Liver (tissue), 9 donors: Measurements from ENCODE around the gene MGAT5. TPM values are rescaled to one million over a fixed set of nuclear protein-coding genes. Genes with fewer than 3 reads are reported as not detected.

Experiments
- DNase-seq: peaks from one replicate; pipeline ENCODE4 v3.0.0-alpha.2; 2017; ENCODE audit warnings: low spot score
- H3K27ac ChIP-seq, 2 donors: one replicate each; pipeline ENCODE4 v1.7.0; 2013; ENCODE audit warnings: inconsistent platforms in 2 of 2, low read length in 2 of 2, control low read depth in 1 of 2, low read depth in 1 of 2, mild to moderate bottlenecking in 1 of 2
- H3K27me3 ChIP-seq, 4 donors: one replicate each; pipeline versions ENCODE4 v1.6.1 to v1.7.0; 2013; ENCODE audit warnings: low read length in 3 of 4, inconsistent platforms in 1 of 4, mild to moderate bottlenecking in 1 of 4, moderate library complexity in 1 of 4; ENCODE audit not compliant: control insufficient read depth in 4 of 4, insufficient read depth in 4 of 4
- H3K36me3 ChIP-seq, 4 donors: one replicate each; pipeline versions ENCODE4 v1.6.1 to v1.7.0; 2013; ENCODE audit warnings: low read length in 3 of 4, mild to moderate bottlenecking in 3 of 4, low read depth in 1 of 4, moderate library complexity in 1 of 4; ENCODE audit not compliant: control insufficient read depth in 4 of 4, insufficient read depth in 3 of 4
- H3K4me1 ChIP-seq, 4 donors: one replicate each; pipeline versions ENCODE4 v1.6.1 to v1.7.0; 2013; ENCODE audit warnings: low read length in 3 of 4, mild to moderate bottlenecking in 3 of 4, moderate library complexity in 1 of 4; ENCODE audit not compliant: control insufficient read depth in 4 of 4, insufficient read depth in 4 of 4
- H3K4me3 ChIP-seq, 3 donors: one replicate each; pipeline versions ENCODE4 v1.6.1 to v1.7.0; 2013; ENCODE audit warnings: low read length in 3 of 3, control low read depth in 1 of 3, low read depth in 1 of 3, mild to moderate bottlenecking in 1 of 3
- H3K9ac ChIP-seq, 2 donors: one replicate each; pipeline ENCODE4 v1.7.0; 2013; ENCODE audit warnings: low read length in 2 of 2, mild to moderate bottlenecking in 2 of 2, moderate library complexity in 2 of 2, control low read depth in 1 of 2, low read depth in 1 of 2
- H3K9me3 ChIP-seq, 4 donors: one replicate each; pipeline versions ENCODE4 v1.6.1 to v1.7.0; 2013; ENCODE audit warnings: low read length in 3 of 4; ENCODE audit not compliant: control insufficient read depth in 4 of 4
- ATF3 ChIP-seq: IDR thresholded peaks from 2 replicates; pipeline ENCODE4 v1.6.1; 2016; ENCODE audit warnings: antibody characterized with exemption
- CTCF ChIP-seq: fragments of 150-350 bp; IDR thresholded peaks from 2 replicates; pipeline ENCODE4 v1.5.1; 2017; ENCODE audit warnings: improper control_type of control experiment, low read depth, low read length; ENCODE audit not compliant: missing input control
- EGR1 ChIP-seq, 2 donors: IDR thresholded peaks; 2 replicates each; pipeline ENCODE4 v1.6.1; 2016 to 2018; ENCODE audit warnings: antibody characterized with exemption in 2 of 2, low read depth in 2 of 2
- FOXA1 ChIP-seq: IDR thresholded peaks from 2 replicates; pipeline ENCODE4 v1.6.1; 2016; ENCODE audit warnings: antibody characterized with exemption
- FOXA2 ChIP-seq: IDR thresholded peaks from 2 replicates; pipeline ENCODE4 v1.6.1; 2016; ENCODE audit warnings: antibody characterized with exemption
- HNF4A ChIP-seq, 2 donors: conservative IDR thresholded peaks; 2 replicates each; pipeline ENCODE4 v1.6.1; 2016; ENCODE audit warnings: antibody characterized with exemption in 2 of 2, mild to moderate bottlenecking in 2 of 2
- HNF4G ChIP-seq: IDR thresholded peaks from 2 replicates; pipeline ENCODE4 v1.6.1; 2016; ENCODE audit warnings: antibody characterized with exemption
- JUND ChIP-seq, 2 donors: IDR thresholded peaks; 2 replicates each; pipeline ENCODE4 v1.6.1; 2016; ENCODE audit warnings: antibody characterized with exemption in 2 of 2
- MAX ChIP-seq: IDR thresholded peaks from 2 replicates; pipeline ENCODE4 v1.6.1; 2016; ENCODE audit warnings: antibody characterized with exemption
- NR2F2 ChIP-seq: IDR thresholded peaks from 2 replicates; pipeline ENCODE4 v1.6.1; 2016; ENCODE audit warnings: antibody characterized with exemption
- RAD21 ChIP-seq, 2 donors: IDR thresholded peaks; 2 replicates each; pipeline ENCODE4 v1.6.1; 2016; ENCODE audit warnings: antibody characterized with exemption in 2 of 2, mild to moderate bottlenecking in 2 of 2
- REST ChIP-seq: IDR thresholded peaks from 2 replicates; pipeline ENCODE4 v1.6.1; 2016; ENCODE audit warnings: antibody characterized with exemption, mild to moderate bottlenecking
- RXRA ChIP-seq, 2 donors: IDR thresholded peaks; 2 replicates each; pipeline ENCODE4 v1.6.1; 2017 to 2018; ENCODE audit warnings: antibody characterized with exemption in 2 of 2, mild to moderate bottlenecking in 1 of 2
- SP1 ChIP-seq: IDR thresholded peaks from 2 replicates; pipeline ENCODE4 v1.6.1; 2018; ENCODE audit warnings: antibody characterized with exemption, mild to moderate bottlenecking
- TAF1 ChIP-seq: conservative IDR thresholded peaks from 2 replicates; pipeline ENCODE4 v1.6.1; 2016; ENCODE audit warnings: antibody characterized with exemption, mild to moderate bottlenecking
- YY1 ChIP-seq: IDR thresholded peaks from 2 replicates; pipeline ENCODE4 v1.6.1; 2016; ENCODE audit warnings: antibody characterized with exemption, mild to moderate bottlenecking
- ZBTB33 ChIP-seq: IDR thresholded peaks from 2 replicates; pipeline ENCODE4 v1.6.1; 2016; ENCODE audit warnings: antibody characterized with exemption
- WGBS: extraction: QIAGEN DNeasy Blood & Tissue Kit; methylation state at CpG from one replicate; pipeline ENCODE4 v1.1.7; 2013; 5-methylcytosine and 5-hydroxymethylcytosine counted together
- polyA plus RNA-seq, 2 donors: library from polyadenylated mRNA; stranded (reverse) in 1 of 2; unstranded in 1 of 2; fragments of 200-250 nt in 1 of 2; fragments of >200 nt in 1 of 2; fragmentation: Nextera tagmentation in 1 of 2; extraction: Ambion mirVana in 1 of 2; gene quantifications; one replicate each; pipeline versions ENCODE4 v1.2.1 to v1.2.3, GENCODE V29; 2013 to 2015
- total RNA-seq, 2 donors: library from RNA; depleted of rRNA; stranded (reverse); fragments of >200 nt; gene quantifications; one replicate each; pipeline ENCODE4 v1.2.3, GENCODE V29; 2014
- donor health status: healthy.
- donor health status: healthy.
- donor health status: healthy.
- donor health status: healthy.
- donor health status: healthy.

The MGAT5 gene
- total and polyA plus RNA-seq, 4 donors, result 1.8 to 12.7 (median 5.6) TPM

- Histone ChIP-seq H3K4me3 (no peak overlapping the region), H3K27me3 (no peaks in the 10 kb centered on the region), H3K9me3 (no peaks in the 10 kb centered on the region), H3K4me1 (peaks cover 0 to 7% (median 3%) of the 10 kb centered on the region in 4 donors), H3K9ac (no peak overlapping the region), H3K36me3 (no peaks in the 10 kb centered on the region), H3K27ac (no peak overlapping the region)
- WGBS, result 94% methylated on average over 11 of the region's 11 CpGs
- no peak for TF ChIP-seq MAX
- no peak for TF ChIP-seq FOXA1
- TF ChIP-seq REST, result no peak
- no peak for DNase-seq
Observed at GRCh38 chr2:134462791-134463698, 209.2 kb downstream of the MGAT5 start.

- no peak overlapping the region for H3K27ac ChIP-seq
- no peak overlapping the region for H3K4me3 ChIP-seq
- H3K27me3 ChIP-seq, result no peaks in the 10 kb centered on the region
- no peak overlapping the region for H3K9ac ChIP-seq
- no peaks in the 10 kb centered on the region for H3K9me3 ChIP-seq
- no peaks in the 10 kb centered on the region for H3K36me3 ChIP-seq
- no peak for DNase-seq
- H3K4me1 ChIP-seq, result peaks cover 0 to 3% (median 0%) of the 10 kb centered on the region in 4 donors
- WGBS, result 92% methylated on average over 7 of the region's 7 CpGs
- TF ChIP-seq HNF4G (no peak), ZBTB33 (no peak), JUND (IDR thresholded peaks at IDR 0.05) (no peak), CTCF (no peak), NR2F2 (no peak), TAF1 (no peak), RXRA (IDR thresholded peaks at IDR 0.05) (no peak), ATF3 (no peak), FOXA2 (no peak), SP1 (no peak), MAX (no peak), REST (no peak), EGR1 (IDR thresholded peaks at IDR 0.05; ENCODE audit: low read depth in 2 of 2) (no peak), YY1 (no peak), HNF4A (conservative IDR thresholded peaks at IDR 0.05) (no peak), FOXA1 (no peak), RAD21 (IDR thresholded peaks at IDR 0.05) (no peak)
Observed at GRCh38 chr2:134463699-134464022, 209.8 kb downstream of the MGAT5 start.
